Smooth muscle cell of the brain vasculature (primary cell): ENCODE data around the gene PHF19.

ENCODE experiments used
- DNase-seq: peaks from one replicate; pipeline ENCODE4 v3.0.0-alpha.2; 2012; ENCODE audit warnings: low read depth, low spot score

Gene PHF19

DNA sequence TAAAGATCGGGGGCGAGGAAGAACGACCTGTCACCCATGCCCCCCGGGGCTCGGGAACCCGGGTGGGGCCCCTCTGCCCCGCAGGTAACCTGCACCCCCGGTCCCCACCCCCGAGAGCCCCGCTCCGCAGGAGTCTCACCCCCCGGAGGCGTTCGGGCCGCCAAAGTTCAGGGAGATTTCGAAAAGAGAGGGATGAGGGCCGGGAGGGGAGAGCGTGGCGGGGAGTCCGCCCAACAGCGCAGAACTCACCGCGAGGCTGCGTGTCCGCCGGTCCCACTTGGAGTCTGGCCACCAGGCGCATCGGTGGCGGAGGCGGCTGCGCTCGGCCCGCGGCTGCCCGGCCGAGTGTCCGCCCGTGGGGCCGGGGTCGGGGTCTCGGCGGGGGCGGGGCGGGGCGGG, at the start of gene PHF19:
TSS of gene PHF19 (minus strand) at position 347 of the 399 bp plus-strand sequence. CDS start 2,447 bp downstream, outside the sequence.
- no peak for DNase-seq

DNA sequence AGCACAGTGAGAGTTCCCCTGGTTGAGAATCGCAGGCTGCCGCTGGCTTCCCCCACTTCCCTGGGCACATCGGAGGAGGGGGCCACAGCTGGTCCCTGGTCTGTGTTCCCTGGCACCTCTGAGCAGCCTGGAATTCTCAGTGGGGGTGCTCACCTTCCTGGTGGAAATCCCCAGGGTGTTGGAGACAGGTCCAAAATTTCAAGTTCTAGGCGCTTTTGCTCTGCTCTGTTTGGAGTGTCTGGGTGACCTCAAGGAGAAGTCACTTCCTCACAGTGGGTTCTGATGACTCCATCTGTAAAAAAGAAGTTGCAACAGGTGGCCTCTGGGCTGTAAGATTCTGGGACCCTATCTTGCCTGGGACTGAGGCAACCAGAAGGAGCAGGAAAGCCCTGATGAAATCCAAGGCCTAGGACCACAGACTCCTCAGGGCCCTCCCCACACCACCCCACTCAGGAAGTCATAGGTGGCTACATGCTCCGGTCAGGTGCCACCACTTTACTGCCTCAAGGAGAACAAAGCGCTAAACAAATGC, 49.5 kb upstream of the PHF19 start, which contains the start of gene TRAF1:
TSS of gene TRAF1 (minus strand) at position 400 of the 532 bp plus-strand sequence. CDS start 721 bp downstream, outside the sequence.
- no peak for DNase-seq

DNA sequence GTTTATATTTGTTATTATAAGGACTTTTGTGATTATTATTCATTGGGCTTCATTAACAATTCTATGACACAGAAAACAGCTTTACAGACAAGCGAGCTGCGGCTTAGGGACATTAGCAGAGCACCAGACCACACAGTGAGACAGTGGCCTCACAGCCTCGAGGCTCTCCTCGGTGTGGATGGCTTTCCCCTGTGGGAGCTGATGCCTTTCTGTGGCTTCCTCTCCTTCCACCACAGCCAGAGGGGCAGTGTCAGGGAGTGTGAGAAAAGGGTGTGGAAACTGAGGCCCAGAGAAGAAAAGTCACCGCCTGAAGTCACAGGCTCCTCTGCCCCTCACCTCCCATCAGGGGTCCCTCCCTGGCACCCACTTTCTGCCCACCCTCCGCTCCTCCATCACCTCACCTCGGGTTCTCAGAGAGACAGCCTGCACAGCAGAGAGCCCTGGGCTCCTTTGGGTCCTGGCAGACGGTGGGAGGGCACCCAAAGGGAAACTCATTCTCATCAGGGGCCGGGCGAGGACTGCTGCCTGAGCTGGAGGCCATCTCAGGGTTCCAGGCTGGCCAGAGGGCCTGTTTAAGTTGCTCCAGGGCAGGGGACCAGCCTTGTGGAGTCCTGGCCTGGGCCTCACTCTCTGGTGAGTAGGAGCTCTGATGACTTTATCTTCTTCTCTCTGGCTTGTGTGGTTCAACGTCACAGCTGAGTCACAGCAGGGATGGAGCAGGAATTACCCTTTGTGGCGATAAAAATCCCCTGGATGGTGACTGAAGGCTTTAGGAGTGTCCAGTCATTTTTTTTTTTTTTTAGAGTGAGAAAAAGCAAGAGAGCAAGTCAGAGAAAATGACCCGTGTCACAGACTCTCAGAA, 48.8 kb upstream of the PHF19 start:
- DNase-seq: no peak

DNA sequence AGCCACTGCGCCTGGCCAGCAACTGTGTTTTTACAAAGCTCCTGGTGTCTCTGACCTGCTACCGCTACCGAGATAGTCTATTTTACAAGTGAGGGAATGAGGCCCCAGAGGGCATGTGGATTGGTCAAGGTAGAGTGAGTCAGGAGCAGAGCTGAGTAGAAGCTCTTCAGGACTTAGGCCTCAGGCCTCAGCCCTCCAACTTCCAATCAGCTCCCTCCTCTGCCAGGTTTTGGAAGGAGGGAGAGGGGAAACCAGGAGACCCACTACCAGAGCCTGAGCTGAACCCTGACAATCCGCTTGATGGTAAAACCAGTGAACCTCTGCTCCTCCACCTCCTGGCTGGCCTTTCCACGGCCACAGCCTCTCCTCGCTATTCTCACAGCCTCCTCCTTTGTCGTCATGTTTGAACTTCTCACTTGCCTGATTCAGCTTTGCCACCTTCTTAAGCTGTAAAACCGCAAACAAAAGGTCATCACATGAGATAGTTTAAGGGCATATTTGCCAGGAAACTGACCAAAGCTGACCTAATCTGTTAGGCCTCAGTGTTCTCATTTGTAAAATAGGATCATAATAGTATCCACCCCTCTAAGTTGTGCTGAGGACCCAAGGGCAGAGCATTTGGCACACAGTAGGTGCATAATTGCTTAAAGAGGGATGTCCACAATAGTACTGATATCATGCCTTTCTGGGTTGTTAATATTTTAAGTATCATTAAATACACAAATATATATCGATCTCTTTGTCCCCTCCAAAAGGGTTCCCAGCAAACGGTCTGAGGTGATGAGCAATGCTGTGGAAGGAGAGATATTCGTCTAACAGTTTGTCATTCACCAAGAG, 47.9 kb upstream of the PHF19 start:
- DNase-seq: no peak

DNA sequence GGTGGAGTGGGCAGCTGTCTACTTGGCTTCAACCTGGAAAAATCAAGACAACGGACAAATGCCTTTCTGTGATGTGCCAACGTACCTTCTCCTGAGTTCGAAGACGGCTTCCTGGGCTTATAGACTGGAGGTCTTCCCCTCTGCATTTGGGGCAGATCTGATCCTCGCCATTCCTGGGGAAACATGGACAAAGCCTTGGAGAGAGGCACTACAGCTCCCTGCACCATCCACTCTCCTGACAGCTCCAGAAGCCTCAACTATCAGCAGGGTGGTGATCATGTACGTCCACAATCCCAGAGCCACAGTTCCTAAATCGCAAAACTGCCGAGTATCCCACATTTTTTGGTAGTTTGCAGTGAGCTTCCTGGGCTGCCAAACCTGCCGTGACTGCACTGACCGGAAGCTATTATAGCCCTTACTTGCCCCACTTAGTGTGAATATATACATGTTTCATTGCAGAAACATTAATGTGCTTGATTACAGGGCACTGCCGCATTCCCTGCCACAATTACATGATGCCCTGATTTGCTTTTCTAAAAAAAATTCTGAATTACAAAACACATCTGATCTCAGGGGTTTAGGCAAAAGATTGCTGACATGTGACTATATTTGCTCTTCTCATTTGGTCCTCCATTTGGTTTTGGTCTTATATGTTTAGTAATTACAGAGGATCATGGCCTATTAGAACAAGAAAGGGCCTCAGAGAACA, 46.8 kb upstream of the PHF19 start:
- DNase-seq: no peak

DNA sequence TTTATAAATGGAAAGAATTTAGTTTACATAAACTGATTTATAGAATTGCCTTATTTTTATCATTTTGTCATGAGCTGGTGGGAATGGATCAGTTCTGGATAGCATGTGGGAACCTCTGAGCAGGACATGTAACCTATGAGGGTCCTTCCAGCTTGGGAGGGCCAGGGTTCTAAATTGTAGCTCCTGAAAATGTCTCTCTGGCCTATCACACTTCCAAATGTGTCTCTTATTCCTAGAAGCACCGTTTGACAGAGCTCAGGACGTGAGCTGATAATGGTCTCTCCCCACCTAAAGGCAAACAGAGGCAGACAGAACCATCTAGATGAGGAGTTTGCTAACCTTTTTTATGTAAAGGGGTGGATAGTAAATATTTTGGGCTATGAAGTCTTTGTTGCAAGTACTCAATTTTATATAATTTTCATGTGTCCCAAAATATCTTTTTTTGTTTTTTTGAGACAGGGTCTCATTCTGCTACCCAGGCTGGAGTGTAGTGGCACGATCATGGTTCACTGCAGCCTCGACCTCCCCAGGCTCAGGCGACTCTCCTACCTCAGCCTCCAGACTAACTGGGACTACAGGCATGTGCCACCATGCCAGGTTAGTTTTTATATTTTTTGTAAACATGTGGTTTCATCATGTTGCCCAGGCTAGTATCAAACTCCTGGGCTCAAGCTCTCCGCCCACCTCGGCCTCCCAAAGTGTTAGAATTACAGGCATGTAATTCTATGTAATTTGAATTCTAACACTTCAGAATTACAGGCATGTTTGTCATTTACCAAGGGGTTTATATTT, 45.6 kb upstream of the PHF19 start:
- no peak for DNase-seq

DNA sequence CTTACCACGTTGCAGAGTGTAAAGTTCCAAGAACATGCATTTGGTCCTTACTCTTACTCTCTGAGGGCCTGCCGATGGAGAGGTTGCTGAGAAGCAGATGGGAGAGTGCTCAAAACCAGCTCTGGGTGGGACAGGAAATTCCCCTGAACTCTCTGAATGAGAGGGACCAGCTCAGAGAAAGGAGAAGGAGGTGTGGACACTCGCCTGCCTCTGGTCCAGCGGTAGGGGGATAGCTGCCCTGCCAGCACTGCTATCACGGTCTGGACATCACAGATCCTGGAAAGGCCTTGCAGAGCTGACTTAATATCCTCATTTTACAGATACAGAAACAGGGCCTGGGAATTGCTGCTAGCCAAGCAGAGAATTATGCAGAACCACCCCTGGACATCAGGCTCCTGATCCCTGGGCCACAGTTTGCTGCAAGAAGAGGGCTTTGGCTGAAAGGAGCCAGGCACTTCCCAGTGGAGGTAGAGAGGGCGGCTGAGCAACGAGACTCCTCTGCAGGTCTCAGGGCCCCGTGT, 44.7 kb upstream of the PHF19 start:
- DNase-seq: no peak

DNA sequence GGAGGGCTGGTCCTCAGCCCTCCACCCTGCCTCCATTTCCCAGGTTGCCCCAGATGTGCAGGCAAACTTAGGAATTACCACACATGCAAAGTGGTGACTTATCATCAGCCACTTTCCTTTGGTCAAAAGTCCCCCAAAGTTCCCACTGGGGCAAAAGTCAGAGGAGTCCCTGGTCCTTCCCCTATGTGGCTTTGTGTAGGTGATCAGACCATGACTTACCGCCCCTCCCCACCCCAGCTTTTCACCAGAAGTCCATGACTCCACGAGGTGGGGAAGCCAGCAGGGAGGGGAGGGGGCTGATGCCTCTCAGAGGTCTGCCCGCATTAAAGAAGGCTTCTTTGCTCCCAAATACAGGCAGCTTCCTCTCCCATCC, 43.8 kb upstream of the PHF19 start:
- no peak for DNase-seq

DNA sequence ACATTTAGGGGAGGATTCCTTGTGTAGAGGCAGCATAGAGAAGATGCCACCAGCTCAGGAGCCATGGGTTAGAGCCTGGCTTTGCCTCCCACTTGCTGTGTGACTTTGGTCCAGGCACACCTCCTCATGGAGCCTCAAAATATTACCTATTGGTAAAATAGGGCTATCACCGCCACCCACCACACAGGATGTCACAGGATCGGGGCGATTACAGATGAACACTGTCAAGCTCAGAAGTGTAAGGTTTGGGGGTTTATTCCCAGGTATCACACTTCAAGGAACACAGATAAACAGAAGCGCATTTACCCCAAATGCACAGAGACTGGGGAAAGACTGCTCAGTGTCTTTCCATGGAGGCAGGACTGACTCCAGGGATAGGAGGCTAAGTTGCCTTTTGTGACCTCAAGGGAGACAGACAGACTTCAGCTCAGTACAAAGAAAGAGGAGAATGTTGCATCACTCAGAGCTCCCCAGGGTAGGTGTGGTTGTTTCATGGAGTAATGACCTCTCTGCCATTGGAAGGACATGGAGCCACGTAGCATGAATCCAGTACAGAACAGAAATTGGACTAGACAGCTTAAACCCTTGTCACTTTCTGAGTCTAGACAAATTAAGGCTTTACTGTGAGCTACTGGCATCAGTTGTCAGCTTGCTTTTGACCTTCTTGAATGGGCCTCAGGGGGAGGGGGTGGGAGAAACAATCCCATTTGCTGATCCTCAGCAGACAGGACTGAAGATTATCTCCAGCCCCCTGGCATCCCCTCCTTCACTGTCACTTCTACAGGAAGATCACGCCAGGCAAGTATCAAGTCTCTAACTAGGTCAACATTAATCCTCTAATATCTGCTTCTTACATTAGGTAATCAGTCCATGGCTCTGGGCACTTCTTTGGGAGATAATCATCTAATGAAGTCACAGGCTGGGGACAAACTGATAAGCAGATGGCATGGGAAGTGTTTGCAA, 43.1 kb upstream of the PHF19 start:
- no peak for DNase-seq

DNA sequence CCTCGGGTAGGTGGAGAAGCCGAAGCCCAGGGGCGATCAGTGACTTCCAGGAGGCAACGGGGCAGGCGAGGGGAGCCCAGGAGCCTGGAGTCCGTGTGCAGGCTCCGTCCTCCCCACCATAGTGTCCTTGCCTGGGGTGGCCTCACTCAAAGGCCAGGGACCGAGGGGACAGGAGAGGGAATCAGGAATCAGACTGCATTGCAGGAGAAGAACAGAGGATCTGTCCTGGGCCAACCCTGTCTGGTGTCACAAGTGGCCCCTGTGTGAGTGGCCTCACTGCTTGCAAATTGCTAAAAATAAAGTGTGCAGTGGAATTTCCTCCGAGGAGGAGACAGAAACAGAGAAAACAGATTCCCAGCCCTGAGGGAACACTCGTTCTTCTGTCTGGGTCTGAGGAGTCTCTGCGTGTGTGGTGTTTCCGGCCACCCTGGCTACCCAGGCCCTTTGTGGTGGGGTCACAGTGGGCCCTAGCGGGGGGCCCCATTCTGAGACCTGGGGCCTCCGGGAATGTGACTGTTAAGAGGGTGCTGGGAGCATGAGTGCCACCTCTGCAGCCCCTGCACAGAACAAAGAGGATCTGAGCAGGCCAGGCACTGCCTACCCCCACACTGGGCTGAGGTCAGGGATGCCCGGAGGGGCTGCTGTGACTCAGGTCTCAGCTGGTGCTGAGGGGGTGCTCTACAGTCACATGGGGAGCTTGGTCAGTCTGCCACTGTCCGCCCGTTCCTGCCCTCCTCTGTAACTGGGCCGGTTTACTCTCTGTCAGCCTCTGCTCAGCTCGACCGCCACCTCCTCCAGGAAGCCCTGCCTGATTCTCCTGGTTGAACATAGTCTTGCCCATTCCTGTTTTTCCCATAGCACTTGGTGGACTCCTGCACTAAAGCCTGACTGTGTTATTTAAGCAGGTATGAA, 42.2 kb upstream of the PHF19 start:
- no peak for DNase-seq

DNA sequence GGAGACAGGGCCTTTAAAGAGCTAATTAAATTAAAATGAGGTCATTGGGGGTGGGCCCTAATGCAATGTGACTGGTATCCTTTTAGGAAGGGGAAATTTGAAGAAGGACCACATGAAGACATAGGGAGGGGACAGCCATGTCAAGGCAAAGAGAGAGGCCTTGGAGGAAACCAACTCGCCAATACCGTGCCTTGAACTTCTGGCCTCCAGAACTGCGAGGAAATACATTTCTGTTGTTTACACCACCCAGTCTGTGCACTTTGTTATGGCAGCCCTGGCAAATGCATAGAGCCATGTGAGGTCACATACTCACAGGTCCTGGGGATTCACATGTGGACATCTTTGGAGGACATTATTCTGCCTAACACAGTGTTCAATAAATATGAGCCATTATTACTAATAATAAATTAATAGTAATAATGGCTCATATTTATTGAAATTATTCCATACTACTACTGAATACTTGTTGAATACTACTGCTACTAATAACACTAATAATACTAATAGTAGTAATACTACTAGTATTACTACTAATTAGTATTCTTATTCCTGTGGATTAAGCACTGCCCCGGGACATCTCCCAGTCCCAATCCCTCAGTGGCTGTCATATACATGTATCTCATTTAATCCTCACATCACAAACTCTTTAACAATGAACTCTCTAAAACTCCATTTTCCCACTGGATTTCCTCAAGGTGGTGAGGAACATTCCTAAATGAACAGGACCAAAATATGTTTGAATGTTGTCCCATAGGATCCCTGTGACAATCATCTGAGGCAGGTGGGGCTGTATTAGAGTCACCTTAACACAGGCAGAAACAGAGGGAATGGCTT, 41.2 kb upstream of the PHF19 start:
- no peak for DNase-seq

DNA sequence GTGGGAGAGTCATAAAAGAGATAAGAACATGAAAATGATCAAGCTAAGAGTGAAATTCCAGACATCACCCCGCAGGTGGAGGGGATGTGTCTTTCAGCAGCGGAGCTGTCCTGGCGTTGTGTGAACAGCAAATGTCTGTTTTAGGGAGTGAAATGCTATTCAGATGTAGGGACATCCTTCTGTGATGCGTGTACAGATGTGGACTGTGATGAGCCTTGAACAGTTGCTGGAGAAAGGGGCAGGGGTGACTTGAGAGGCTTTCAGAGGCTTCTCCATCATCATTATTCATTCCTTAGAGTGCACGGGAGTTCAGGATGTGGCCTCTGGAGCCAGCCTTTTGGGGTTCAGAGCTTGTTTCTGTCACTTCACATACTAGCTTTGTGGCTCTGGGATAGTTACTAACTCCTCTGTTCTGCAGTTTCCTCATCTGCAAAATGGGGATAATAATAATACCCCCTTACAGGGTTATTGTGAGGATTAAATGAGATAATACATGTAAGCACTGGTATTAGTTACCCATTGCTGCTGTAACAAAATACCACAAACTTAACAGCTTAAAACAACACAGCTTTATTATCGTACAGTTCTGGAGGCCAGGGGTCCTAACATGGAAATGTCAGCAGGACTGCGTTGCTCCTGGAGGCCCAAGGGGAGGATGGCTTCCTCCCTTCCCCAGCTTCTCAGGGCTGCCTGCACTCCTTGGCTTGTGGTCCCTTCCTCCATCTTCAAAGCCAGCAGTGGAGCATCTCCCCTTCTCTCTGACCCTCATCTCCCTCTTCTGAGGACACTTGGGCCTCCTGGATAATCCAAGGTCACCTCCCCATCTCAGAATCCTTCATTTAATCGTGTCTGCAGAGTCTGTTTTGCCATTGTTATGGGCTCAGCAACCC, 40.2 kb upstream of the PHF19 start:
- no peak for DNase-seq

DNA sequence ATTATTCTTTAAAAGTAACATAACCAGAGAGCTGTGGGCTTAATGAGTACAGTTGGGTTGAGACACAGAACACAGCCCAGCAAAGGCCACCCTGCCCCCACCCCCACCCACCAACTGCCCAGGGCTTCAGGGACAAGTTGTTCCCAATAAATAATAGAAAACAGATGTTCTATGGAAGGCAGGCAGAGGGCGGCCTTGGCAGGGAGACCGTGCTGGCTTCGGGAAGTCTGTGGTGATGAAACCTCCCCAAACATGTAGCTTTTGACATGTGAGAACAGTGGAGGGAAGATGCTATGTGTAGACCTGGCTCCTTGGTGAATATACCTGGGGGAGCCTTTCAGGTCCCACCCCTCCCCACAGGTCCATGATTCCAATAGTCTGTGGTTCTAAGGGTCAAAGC, 39.6 kb upstream of the PHF19 start:
- peak; percentile 67 for DNase-seq

DNA sequence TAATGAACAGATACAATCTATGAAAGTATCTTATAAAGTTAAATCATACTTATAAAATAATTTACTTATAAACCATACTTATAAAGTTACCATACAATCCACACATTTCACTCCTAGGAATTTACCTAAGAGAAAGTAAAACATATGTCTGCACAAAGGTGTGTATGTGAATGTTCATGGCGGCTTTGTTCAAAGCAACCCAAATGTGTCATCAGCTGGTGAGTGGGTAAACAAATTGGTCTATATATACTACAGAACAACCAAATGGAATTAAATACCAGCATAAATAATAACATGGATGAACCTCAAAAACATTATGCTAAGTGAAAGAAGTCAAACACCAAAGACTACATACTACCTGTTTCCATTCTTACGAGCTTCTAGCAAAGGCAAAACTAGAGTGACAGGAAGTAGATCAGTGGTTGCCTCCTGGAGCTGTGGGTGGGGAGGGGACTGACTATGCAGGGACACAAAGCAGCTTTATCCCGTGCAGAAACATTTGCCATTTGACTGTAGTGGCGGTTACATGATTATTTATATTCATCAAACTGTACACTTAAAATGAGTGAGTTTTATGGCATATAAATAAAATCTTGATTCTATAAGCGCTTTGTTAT, 39.0 kb upstream of the PHF19 start:
- DNase-seq: no peak

DNA sequence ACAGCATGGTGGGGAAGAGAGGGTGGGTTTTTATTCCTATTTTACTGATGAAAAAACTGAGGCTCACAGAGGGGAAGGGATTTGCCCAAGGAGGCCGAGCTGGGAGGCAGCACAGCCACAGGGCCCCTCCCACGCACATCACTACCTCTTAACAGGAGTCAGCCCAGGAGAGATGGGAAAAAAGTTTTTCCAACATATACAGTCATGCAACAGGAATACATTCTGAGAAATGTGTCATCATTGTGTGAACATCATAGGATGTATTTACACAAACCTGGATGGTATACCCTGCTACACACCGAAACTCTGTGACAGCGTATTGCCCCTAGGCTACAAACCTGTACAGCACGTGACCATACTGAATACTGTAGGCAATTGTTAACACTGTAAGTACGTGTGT, 38.0 kb upstream of the PHF19 start:
- no peak for DNase-seq

DNA sequence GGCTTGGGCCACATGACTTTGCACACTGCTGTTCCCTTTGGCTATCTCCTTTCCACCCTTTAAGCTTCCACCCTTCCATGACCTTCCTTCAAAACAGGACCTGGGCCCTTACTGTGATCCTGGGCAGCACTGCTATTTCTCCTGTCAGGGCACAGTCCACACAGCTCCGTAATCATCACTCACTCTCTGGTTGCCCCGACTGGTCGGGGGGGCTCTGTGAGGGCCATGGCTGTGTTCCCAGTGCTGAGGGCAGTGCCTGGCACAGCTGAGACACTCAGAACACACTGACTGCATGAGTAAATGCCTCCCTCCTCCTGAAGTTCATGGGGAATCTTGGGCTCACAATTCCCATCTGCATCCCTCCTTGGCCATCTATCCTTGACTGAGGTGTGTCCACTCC, 37.4 kb upstream of the PHF19 start:
- no peak for DNase-seq
